DND-41 (cell line): ENCODE data around the gene C1orf74.

Experiments used
- ATAC-seq: fragments of 200-7000 bp; cut with Tn5 transposase; 3 replicates; pipeline ENCODE4 v1.9.1; 2021; ENCODE audit warnings: low read depth; ENCODE audit not compliant: insufficient read depth
- DNase-seq: peaks from one replicate; pipeline ENCODE4 v3.0.0-alpha.2; 2020
- H2AFZ ChIP-seq: 2 replicates; pipeline ENCODE4 v1.6.0; 2012; ENCODE audit warnings: low read depth, low read length
- H3K27ac ChIP-seq: 2 replicates; pipeline ENCODE4 v1.5.1; 2012; ENCODE audit warnings: low read length, inconsistent platforms
- H3K27me3 ChIP-seq: fragments of 200-600 bp; sonication (generic); 2 replicates; pipeline ENCODE4 v1.6.0; 2012; ENCODE audit warnings: low read length, mild to moderate bottlenecking, inconsistent platforms; ENCODE audit not compliant: insufficient read depth, poor library complexity
- H3K36me3 ChIP-seq: 2 replicates; pipeline ENCODE4 v1.5.1; 2012; ENCODE audit warnings: low read length, inconsistent platforms; ENCODE audit not compliant: insufficient read depth
- H3K4me1 ChIP-seq: 2 replicates; pipeline ENCODE4 v1.5.1; 2012; ENCODE audit warnings: mild to moderate bottlenecking, low read length; ENCODE audit not compliant: insufficient read depth
- H3K4me2 ChIP-seq: 2 replicates; pipeline ENCODE4 v1.6.0; 2012; ENCODE audit warnings: mild to moderate bottlenecking, moderate library complexity, low read length, inconsistent platforms; ENCODE audit not compliant: insufficient read depth
- H3K4me3 ChIP-seq, 2 experiments: fragments of 200-600 bp in 1 of 2; shearing (Covaris generic) in 1 of 2; 2 replicates each; pipeline ENCODE4 v1.5.1; 2012 to 2016; ENCODE audit warnings: inconsistent platforms in 2 of 2, low read length in 2 of 2, mild to moderate bottlenecking in 2 of 2, low read depth in 1 of 2, moderate library complexity in 1 of 2
- H3K79me2 ChIP-seq: 2 replicates; pipeline ENCODE4 v1.6.0; 2012; ENCODE audit warnings: low read length, inconsistent platforms; ENCODE audit not compliant: insufficient read depth
- H3K9ac ChIP-seq: 2 replicates; pipeline ENCODE4 v1.6.0; 2012; ENCODE audit warnings: low read depth, mild to moderate bottlenecking, inconsistent platforms, low read length, moderate library complexity
- H3K9me3 ChIP-seq: 2 replicates; pipeline ENCODE4 v1.5.1; 2012; ENCODE audit warnings: low read length, moderate library complexity, mild to moderate bottlenecking, inconsistent platforms; ENCODE audit not compliant: insufficient read depth, severe bottlenecking
- H4K20me1 ChIP-seq: 2 replicates; pipeline ENCODE4 v1.6.0; 2012; ENCODE audit warnings: low read length; ENCODE audit not compliant: insufficient read depth
- EZH2 ChIP-seq: IDR thresholded peaks from 3 replicates; pipeline ENCODE4 v1.6.1; 2012; ENCODE audit warnings: borderline replicate concordance, low read depth, mild to moderate bottlenecking, moderate library complexity, low read length, inconsistent platforms; ENCODE audit not compliant: severe bottlenecking
- TF ChIP-seq, protein P1 (sequence below): IDR thresholded peaks from 2 replicates; pipeline ENCODE4 v1.5.1; 2012; ENCODE audit warnings: borderline replicate concordance, low read length, moderate library complexity, mild to moderate bottlenecking; ENCODE audit not compliant: poor library complexity, severe bottlenecking; ENCODE audit errors: extremely low read depth

The C1orf74 gene

DNA sequence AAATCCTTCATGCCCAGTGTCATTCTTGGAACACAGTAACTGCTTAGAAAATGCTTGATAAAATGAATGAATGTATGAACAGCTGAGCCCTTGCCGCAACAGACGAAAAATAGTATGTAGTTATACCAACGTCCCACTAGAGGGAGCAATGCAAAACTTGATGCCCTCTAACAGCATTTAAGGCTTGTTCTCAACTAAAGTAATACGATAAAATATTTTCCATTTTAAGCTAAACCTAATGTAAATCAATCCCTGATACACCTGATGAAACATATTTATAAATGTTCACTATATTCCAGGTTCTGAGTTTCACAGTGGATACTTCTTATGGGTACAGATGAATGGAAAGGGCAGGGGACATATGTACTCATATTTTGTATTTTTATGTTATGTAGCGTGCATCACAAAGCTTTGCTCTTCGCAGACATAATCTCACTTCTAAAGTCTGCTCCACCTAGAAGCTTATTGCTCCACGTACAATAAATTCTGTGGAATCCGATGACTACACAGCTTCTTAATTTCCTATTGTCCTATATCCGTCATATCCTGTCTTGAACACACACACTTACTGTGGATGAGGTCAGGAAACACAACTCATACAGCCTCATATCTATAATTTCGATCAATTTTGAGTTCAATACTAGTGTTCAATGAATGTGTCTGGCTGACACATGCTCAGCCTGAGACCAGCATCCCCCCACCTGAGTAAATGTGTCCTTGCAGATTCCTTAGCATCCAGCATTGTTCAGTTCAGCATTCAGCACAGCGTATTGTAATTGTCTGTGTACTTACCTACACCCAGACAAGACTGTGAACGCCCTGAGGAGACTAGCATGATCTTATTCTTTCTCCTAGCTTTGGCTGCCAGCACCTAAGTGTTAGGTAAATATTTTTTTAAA is 39.0 kb upstream of the C1orf74 start:
- Histone ChIP-seq H3K4me3 (no peak overlapping the region), H4K20me1 (no peaks in the 10 kb centered on the region), H3K79me2 (peaks cover 6% of the 10 kb centered on the region), H3K4me1 (peaks cover 20% of the 10 kb centered on the region), H2AFZ (peak overlapping the region; percentile 66), H3K9ac (no peak overlapping the region), H3K27ac (no peak overlapping the region), H3K4me2 (peak overlapping the region; percentile 34; the same call in 1 of the 2 replicates), H3K9me3 (no peaks in the 10 kb centered on the region), H3K27me3 (peaks cover 6% of the 10 kb centered on the region), H3K36me3 (no peaks in the 10 kb centered on the region)
- TF ChIP-seq, protein P1, sequence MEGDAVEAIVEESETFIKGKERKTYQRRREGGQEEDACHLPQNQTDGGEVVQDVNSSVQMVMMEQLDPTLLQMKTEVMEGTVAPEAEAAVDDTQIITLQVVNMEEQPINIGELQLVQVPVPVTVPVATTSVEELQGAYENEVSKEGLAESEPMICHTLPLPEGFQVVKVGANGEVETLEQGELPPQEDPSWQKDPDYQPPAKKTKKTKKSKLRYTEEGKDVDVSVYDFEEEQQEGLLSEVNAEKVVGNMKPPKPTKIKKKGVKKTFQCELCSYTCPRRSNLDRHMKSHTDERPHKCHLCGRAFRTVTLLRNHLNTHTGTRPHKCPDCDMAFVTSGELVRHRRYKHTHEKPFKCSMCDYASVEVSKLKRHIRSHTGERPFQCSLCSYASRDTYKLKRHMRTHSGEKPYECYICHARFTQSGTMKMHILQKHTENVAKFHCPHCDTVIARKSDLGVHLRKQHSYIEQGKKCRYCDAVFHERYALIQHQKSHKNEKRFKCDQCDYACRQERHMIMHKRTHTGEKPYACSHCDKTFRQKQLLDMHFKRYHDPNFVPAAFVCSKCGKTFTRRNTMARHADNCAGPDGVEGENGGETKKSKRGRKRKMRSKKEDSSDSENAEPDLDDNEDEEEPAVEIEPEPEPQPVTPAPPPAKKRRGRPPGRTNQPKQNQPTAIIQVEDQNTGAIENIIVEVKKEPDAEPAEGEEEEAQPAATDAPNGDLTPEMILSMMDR, result peak; percentile 82
- TF ChIP-seq EZH2, result no peak
- DNase-seq (peak; percentile 35), ATAC-seq (peak; percentile 58)

DNA sequence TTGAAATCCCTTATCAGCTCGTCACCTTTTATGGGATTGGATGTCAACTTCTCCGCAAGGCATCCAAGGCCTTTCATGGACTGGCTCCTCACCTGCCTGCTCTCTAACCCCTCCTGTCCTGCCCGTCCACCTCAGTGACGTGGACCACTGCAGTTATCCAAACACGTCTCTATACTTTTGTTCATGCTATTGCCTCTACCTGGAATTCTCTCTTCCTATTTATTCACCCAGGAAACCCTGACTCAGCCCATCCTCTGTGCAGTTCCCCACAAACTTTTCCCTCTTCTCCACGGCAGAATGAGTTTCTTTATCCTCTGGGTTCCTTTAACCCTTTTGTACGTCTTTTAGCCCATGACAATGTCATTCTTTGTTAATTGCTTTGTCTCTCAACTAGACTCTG is 38.3 kb upstream of the C1orf74 start:
- Histone ChIP-seq H3K4me3 (no peak overlapping the region), H3K27ac (no peak overlapping the region), H3K4me2 (peak overlapping the region; percentile 34; the same call in 1 of the 2 replicates), H4K20me1 (no peaks in the 10 kb centered on the region), H3K9ac (no peak overlapping the region), H3K36me3 (no peaks in the 10 kb centered on the region), H2AFZ (peak overlapping the region; percentile 64), H3K27me3 (peaks cover 6% of the 10 kb centered on the region), H3K9me3 (no peaks in the 10 kb centered on the region), H3K4me1 (peaks cover 20% of the 10 kb centered on the region), H3K79me2 (no peaks in the 10 kb centered on the region)
- TF ChIP-seq, protein P1, result no peak
- no peak for TF ChIP-seq EZH2
- DNase-seq (no peak), ATAC-seq (no peak)

DNA sequence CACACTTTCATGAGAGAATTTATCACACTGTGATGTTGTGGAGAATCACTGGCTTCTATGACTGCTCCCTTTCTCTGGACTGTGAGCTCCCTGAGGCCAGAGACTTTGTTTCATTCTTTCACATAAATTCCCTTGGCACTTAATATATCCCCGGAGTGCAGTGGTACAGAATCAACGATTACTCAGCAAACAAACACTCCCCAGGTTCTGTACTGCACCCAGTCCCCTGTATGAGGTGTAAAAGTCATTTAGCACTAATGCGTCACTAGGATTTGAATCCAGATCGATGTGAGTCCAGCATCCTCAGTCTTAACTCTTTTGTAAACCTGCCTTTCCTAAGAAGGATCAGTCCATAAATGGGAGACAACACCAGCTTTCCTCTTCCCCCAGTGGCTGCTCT is 36.6 kb upstream of the C1orf74 start:
- DNase-seq, result no peak
- Histone ChIP-seq H3K27me3 (peaks cover 9% of the 10 kb centered on the region), H4K20me1 (no peaks in the 10 kb centered on the region), H2AFZ (no peak overlapping the region), H3K4me1 (peaks cover 9% of the 10 kb centered on the region; the same call in 1 of the 2 replicates), H3K79me2 (no peaks in the 10 kb centered on the region), H3K4me3 (no peak overlapping the region), H3K9ac (no peak overlapping the region), H3K36me3 (no peaks in the 10 kb centered on the region), H3K4me2 (no peak overlapping the region), H3K9me3 (no peaks in the 10 kb centered on the region), H3K27ac (no peak overlapping the region)
- no peak for TF ChIP-seq EZH2
- TF ChIP-seq, protein P1, result no peak
- ATAC-seq, result no peak
